Muscle of leg (tissue), 16 donors: ENCODE data around the gene CUL2. TPM values are rescaled to one million over a fixed set of nuclear protein-coding genes. Genes with fewer than 3 reads are reported as not detected.

Experiments used
- DNase-seq: peaks from one replicate; pipeline ENCODE4 v3.0.0; 2013
- H3K27ac ChIP-seq: one replicate; pipeline ENCODE4 v1.5.1; 2013; ENCODE audit warnings: mild to moderate bottlenecking, low read length, control low read depth
- H3K27me3 ChIP-seq: one replicate; pipeline ENCODE4 v1.6.1; 2013; ENCODE audit warnings: low read length; ENCODE audit not compliant: control insufficient read depth, insufficient read depth
- H3K36me3 ChIP-seq: one replicate; pipeline ENCODE4 v1.6.1; 2013; ENCODE audit warnings: low read length; ENCODE audit not compliant: control insufficient read depth, insufficient read depth
- H3K4me1 ChIP-seq: one replicate; pipeline ENCODE4 v1.6.1; 2013; ENCODE audit warnings: low read length; ENCODE audit not compliant: control insufficient read depth, insufficient read depth
- H3K4me3 ChIP-seq: one replicate; pipeline ENCODE4 v1.5.1; 2013; ENCODE audit warnings: low read length, control low read depth
- H3K9me3 ChIP-seq: replicated peaks from 2 replicates; pipeline ENCODE4 v1.6.1; 2013; ENCODE audit warnings: low read depth, low read length; ENCODE audit not compliant: control insufficient read depth
- WGBS: methylation state at CpG from one replicate; pipeline ENCODE4 v1.1.5; 2013; ENCODE audit warnings: missing lambda C conversion rate; ENCODE audit not compliant: insufficient coverage; 5-methylcytosine and 5-hydroxymethylcytosine counted together
- long read RNA-seq, 11 donors: transcript quantifications; one replicate each; lab custom pipeline, GENCODE V29; 2026
- polyA plus RNA-seq, 8 donors: library from polyadenylated mRNA; unstranded; fragments of 120-200 nt; gene quantifications; one replicate each; pipeline versions ENCODE4 v1.2.1 to v1.2.3, GENCODE V29; 2013; ENCODE audit warnings: inconsistent platforms in 1 of 8, low replicate concordance in 1 of 8; ENCODE audit not compliant: insufficient read length in 8 of 8, insufficient read depth in 1 of 8
- total RNA-seq: library from RNA; stranded (reverse); fragments of 120-200 nt; gene quantifications from one replicate; pipeline ENCODE4 v1.2.4, GENCODE V29; 2013

The CUL2 gene
- total RNA-seq (30.9 TPM), polyA plus RNA-seq (10 to 100 TPM; 27.1 to 39.1 (median 35.9) TPM)
- long read RNA-seq, donor 1, full-length matches to known transcripts = 1 of 1 reads
- long read RNA-seq, donor 1, partial matches to known transcripts = 0 of 1 reads
- long read RNA-seq, donor 1, other reads (novel, unspliced or antisense) = 0 of 1 reads
- long read RNA-seq, donor 2 = 0 reads
- long read RNA-seq, donor 3, full-length matches to known transcripts = 6 of 6 reads
- long read RNA-seq, donor 3, partial matches to known transcripts = 0 of 6 reads
- long read RNA-seq, donor 3, other reads (novel, unspliced or antisense) = 0 of 6 reads
- long read RNA-seq, donor 4, full-length matches to known transcripts = 4 of 4 reads
- long read RNA-seq, donor 4, partial matches to known transcripts = 0 of 4 reads
- long read RNA-seq, donor 4, other reads (novel, unspliced or antisense) = 0 of 4 reads
- long read RNA-seq, donor 5, full-length matches to known transcripts = 14 of 14 reads
- long read RNA-seq, donor 5, partial matches to known transcripts = 0 of 14 reads
- long read RNA-seq, donor 5, other reads (novel, unspliced or antisense) = 0 of 14 reads
- long read RNA-seq, donor 6, full-length matches to known transcripts = 15 of 15 reads
- long read RNA-seq, donor 6, partial matches to known transcripts = 0 of 15 reads
- long read RNA-seq, donor 6, other reads (novel, unspliced or antisense) = 0 of 15 reads
- long read RNA-seq, donor 7, full-length matches to known transcripts = 4 of 4 reads
- long read RNA-seq, donor 7, partial matches to known transcripts = 0 of 4 reads
- long read RNA-seq, donor 7, other reads (novel, unspliced or antisense) = 0 of 4 reads
- long read RNA-seq, donor 8, full-length matches to known transcripts = 4 of 4 reads
- long read RNA-seq, donor 8, partial matches to known transcripts = 0 of 4 reads
- long read RNA-seq, donor 8, other reads (novel, unspliced or antisense) = 0 of 4 reads
- long read RNA-seq, donor 9, full-length matches to known transcripts = 4 of 4 reads
- long read RNA-seq, donor 9, partial matches to known transcripts = 0 of 4 reads
- long read RNA-seq, donor 9, other reads (novel, unspliced or antisense) = 0 of 4 reads
- long read RNA-seq, donor 10, full-length matches to known transcripts = 11 of 11 reads
- long read RNA-seq, donor 10, partial matches to known transcripts = 0 of 11 reads
- long read RNA-seq, donor 10, other reads (novel, unspliced or antisense) = 0 of 11 reads
- long read RNA-seq, donor 11, full-length matches to known transcripts = 6 of 6 reads
- long read RNA-seq, donor 11, partial matches to known transcripts = 0 of 6 reads
- long read RNA-seq, donor 11, other reads (novel, unspliced or antisense) = 0 of 6 reads

DNA sequence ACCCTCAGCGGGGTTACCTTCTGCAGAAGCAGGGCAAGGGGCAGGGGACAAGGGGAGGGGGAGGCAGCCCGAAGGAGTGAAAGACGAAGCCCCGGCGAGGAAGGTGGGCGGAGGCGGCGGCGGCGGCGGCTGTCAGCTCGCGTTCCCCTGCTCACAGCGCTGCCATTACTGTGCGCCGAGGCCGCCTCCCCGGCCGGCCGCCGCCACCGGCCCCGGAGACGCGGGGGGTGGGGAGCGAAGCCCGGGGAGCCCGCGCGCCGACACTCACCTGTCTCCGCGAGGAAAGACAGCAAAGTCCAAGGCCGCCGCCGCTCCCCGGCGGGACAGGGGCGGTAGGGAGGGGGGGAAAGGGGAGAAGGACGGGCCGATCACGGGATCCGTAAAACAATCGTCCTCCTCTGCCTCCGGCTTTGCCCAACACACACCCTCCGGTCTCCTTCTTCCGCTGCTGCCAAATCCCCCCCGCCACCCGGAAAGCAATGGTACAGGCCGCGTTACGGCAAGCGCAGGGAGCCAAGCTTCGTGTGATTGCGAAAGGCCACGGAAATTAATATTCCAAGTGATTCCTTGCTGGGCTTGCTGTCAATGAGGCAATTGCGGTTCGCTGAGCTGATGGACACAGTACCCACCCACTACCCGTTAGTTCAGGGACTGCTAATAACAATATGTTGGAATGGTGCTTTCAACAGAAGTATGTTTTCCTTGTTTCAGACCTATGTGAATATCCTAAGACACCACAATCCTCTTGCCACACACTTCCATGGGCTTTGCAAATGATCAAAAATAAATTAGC, at the start of gene CUL2:
TSS of gene CUL2 (minus strand) at position 180 of the 793 bp plus-strand sequence. CDS start 19,024 bp downstream, outside the sequence.
- peaks cover 12% of the 10 kb centered on the region for H3K4me1 ChIP-seq
- H3K27ac ChIP-seq = peak within 1 kb of the TSS; percentile 93
- DNase-seq = peak; percentile 98
- no peaks in the 10 kb centered on the region for H3K36me3 ChIP-seq
- no peaks in the 10 kb centered on the region for H3K27me3 ChIP-seq
- peak within 1 kb of the TSS; percentile 93 for H3K4me3 ChIP-seq
- under 1% methylated on average over 38 of the region's 59 CpGs for WGBS
- H3K9me3 ChIP-seq = no peaks in the 10 kb centered on the region

DNA sequence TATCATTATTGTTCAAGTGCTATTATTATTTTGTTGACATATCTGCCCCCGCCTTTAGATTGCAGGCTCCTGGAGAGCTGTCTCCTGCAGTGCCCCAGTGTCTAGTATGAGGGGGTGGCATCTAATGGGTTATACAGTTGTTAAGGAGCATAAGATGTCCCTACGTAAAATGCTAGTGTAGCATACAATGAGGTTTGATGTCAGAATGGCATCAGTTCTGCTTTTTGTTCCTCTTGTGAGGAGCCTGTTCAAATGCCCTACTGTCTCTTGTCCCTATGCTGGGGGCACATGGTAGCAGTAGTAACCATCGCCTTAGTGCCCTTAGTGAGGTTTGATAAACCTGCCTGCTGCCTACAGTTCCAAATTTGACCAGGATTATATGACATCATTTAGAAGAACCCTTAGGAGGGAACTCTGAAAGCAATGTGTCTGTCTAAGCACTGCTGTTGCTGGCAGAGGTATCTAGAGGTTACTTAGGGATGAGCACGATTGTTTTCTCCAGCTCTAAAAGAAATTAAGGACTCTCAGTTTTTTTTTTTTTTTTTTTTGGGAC, 46.2 kb upstream of the CUL2 start:
- Histone ChIP-seq H3K27ac (no peak overlapping the region), H3K4me3 (no peak overlapping the region), H3K4me1 (no peaks in the 10 kb centered on the region), H3K27me3 (no peaks in the 10 kb centered on the region), H3K9me3 (no peaks in the 10 kb centered on the region), H3K36me3 (no peaks in the 10 kb centered on the region)
- 88% methylated on average over 1 of the region's 4 CpGs for WGBS
- peak; percentile 44 for DNase-seq

DNA sequence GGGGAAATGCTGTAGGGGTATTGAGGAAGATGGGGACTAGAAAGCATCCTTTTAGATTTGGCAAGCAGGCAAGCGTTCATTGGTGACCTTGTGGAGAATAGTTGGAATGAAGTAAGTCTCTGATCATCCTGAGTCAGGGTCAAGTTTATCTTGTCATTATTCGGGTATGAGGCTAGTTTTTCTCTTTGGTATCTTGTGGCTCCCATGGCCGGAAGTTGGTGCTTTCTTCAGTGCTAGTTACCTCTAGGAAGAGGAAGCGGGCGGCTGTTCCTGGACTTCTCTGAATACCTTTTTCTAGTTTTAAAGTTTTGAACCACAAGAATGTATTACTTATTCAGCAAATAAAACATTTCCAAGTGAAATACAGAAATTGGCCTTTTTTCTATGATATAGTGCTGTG, 45.7 kb upstream of the CUL2 start:
- Histone ChIP-seq H3K27me3 (no peaks in the 10 kb centered on the region), H3K4me1 (no peaks in the 10 kb centered on the region), H3K9me3 (no peaks in the 10 kb centered on the region), H3K27ac (no peak overlapping the region), H3K4me3 (no peak overlapping the region), H3K36me3 (no peaks in the 10 kb centered on the region)
- no peak for DNase-seq
- WGBS = 80% methylated on average over 1 of the region's 5 CpGs

GRCh38 chr10:35133586-35133985, 43.4 kb upstream of the CUL2 start:
- Histone ChIP-seq H3K36me3 (no peaks in the 10 kb centered on the region), H3K9me3 (no peaks in the 10 kb centered on the region), H3K27me3 (no peaks in the 10 kb centered on the region), H3K27ac (no peak overlapping the region), H3K4me1 (no peaks in the 10 kb centered on the region), H3K4me3 (no peak overlapping the region)
- DNase-seq = no peak
- no CpG with 5 or more reads among the region's 1 CpG for WGBS

- DNase-seq = no peak
- no peak overlapping the region for H3K27ac ChIP-seq
- H3K4me3 ChIP-seq = no peak overlapping the region
- H3K36me3 ChIP-seq = no peaks in the 10 kb centered on the region
- H3K27me3 ChIP-seq = no peaks in the 10 kb centered on the region
- WGBS = no CpG with 5 or more reads among the region's 2 CpGs
- no peaks in the 10 kb centered on the region for H3K9me3 ChIP-seq
- H3K4me1 ChIP-seq = peaks cover 5% of the 10 kb centered on the region
Measured at GRCh38 chr10:35132727-35133126, 42.6 kb upstream of the CUL2 start.

DNA sequence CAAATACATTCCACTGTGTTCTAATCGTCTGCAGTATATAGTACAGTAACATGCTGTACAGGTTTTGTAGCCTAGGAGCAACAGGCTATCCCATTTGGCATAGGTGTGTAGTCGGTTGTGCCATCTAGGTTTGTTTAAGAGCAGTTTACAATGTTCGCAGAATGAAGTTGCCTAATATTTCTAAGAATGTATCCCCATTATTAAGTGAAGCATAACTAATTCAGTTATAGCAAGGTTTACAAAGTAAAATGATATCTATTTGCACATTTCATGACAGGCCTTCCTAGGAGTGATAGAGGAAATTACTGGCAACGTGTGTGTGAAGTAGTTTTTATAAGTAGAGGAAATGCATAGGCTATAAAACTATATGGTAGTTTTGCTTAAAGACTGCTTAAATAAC, 40.5 kb upstream of the CUL2 start:
- Histone ChIP-seq H3K27me3 (no peaks in the 10 kb centered on the region), H3K36me3 (no peaks in the 10 kb centered on the region), H3K4me3 (no peak overlapping the region), H3K27ac (no peak overlapping the region), H3K9me3 (no peaks in the 10 kb centered on the region), H3K4me1 (peaks cover 9% of the 10 kb centered on the region)
- no CpG with 5 or more reads among the region's 4 CpGs for WGBS
- DNase-seq = no peak

- Histone ChIP-seq H3K36me3 (no peaks in the 10 kb centered on the region), H3K4me1 (peaks cover 9% of the 10 kb centered on the region), H3K4me3 (no peak overlapping the region), H3K27me3 (no peaks in the 10 kb centered on the region), H3K9me3 (no peaks in the 10 kb centered on the region), H3K27ac (no peak overlapping the region)
- DNase-seq = no peak
- no CpG with 5 or more reads among the region's 1 CpG for WGBS
Measured at GRCh38 chr10:35129185-35129674, 39.1 kb upstream of the CUL2 start.

DNA sequence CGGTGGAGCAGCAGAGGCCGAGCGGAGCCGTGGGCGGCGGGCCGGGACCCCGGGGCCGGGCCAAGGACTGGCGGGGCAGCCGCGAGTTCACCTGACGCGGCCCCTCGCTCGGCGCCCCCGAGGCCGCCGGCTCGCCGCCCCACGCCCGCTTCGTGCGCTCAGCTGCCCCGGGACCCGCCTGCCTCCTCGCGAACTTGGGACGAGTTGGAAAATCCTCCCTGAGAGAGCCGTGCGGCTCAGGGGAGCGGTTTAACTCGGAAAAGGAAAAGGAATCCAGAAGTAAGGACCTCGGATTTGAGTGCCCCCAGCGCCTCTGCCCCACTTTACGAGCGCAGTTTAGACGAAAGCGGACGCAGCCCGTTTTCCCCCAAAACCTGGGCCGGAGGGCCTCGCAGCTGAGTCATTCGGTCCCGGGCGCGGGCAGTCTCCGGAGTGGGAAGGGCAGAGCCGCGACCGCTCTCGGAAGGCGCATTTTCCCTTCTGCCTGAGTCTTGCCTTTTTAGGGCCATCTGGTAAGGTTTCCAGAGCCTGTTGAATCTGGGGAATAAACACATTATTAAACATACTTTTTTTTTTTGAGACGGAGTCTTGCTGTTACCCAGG, 37.2 kb upstream of the CUL2 start:
- Histone ChIP-seq H3K36me3 (no peaks in the 10 kb centered on the region), H3K9me3 (no peaks in the 10 kb centered on the region), H3K27ac (peak overlapping the region; percentile 100), H3K4me1 (peaks cover 9% of the 10 kb centered on the region), H3K4me3 (peak overlapping the region; percentile 90), H3K27me3 (no peaks in the 10 kb centered on the region)
- under 1% methylated on average over 44 of the region's 56 CpGs for WGBS
- peak; percentile 74 for DNase-seq
